22Rv1 (cell line): ENCODE results near the gene PGPEP1.

Experiments used
- H3K27ac ChIP-seq: fragments of 450-650 bp; 2 replicates; pipeline ENCODE4 v1.5.1; 2017
- CTCF ChIP-seq: fragments of 450-650 bp; IDR thresholded peaks from 2 replicates; pipeline ENCODE4 v1.5.1; 2017; ENCODE audit warnings: mild to moderate bottlenecking
- ZFX ChIP-seq: fragments of 450-650 bp; IDR thresholded peaks from 2 replicates; pipeline ENCODE4 v1.6.1; 2017; ENCODE audit warnings: antibody characterized with exemption, borderline replicate concordance

PGPEP1 gene

GRCh38 chr19:18373407-18373891 is 33.1 kb downstream of the PGPEP1 start:
- TF ChIP-seq ZFX = no peak
- TF ChIP-seq CTCF = no peak
- H3K27ac ChIP-seq = peak overlapping the region; percentile 38

- H3K27ac ChIP-seq = peak overlapping the region; percentile 38
- no peak for TF ChIP-seq CTCF
- no peak for TF ChIP-seq ZFX
Observed at GRCh38 chr19:18373892-18374629, 33.7 kb downstream of the PGPEP1 start.

- TF ChIP-seq CTCF (no peak), ZFX (no peak)
- H3K27ac ChIP-seq = 0 out of 2 replicates have a peak overlapping the region, but pooled peaks have one; percentile 26
Observed at GRCh38 chr19:18377026-18377425, 36.6 kb downstream of the PGPEP1 start.

- no peak for TF ChIP-seq CTCF
- no peak for TF ChIP-seq ZFX
- H3K27ac ChIP-seq = peak overlapping the region; percentile 92
Observed at GRCh38 chr19:18379803-18380747, 39.7 kb downstream of the PGPEP1 start.

- TF ChIP-seq CTCF (no peak), ZFX (no peak)
- H3K27ac ChIP-seq = peak overlapping the region; percentile 92
Observed at GRCh38 chr19:18380843-18381242, 40.4 kb downstream of the PGPEP1 start.

- 0 out of 2 replicates have a peak overlapping the region, but pooled peaks have one; percentile 15 for H3K27ac ChIP-seq
Observed at GRCh38 chr19:18383622-18384021, 43.2 kb downstream of the PGPEP1 start.

GRCh38 chr19:18384775-18385174 is 44.4 kb downstream of the PGPEP1 start:
- TF ChIP-seq CTCF (no peak), ZFX (no peak)
- peak overlapping the region; percentile 69 for H3K27ac ChIP-seq
